HepG2 (cell line): ENCODE measurements around the gene LBR. TPM values are rescaled to one million over a fixed set of nuclear protein-coding genes. Genes with fewer than 3 reads are reported as not detected.

Experiments
- BCL6 ChIP-seq: IDR thresholded peaks from 2 replicates; pipeline ENCODE4 v1.6.1; 2016; ENCODE audit warnings: missing genetic modification reagents, missing compliant biosample characterization
- CERS6 ChIP-seq: sonication (generic); formaldehyde crosslinking; IDR thresholded peaks from 2 replicates; pipeline ENCODE4 v1.5.0; 2020; ENCODE audit warnings: missing genetic modification reagents
- EZH2 ChIP-seq: conservative IDR thresholded peaks from 2 replicates; pipeline ENCODE4 v1.6.1; 2012; ENCODE audit warnings: mild to moderate bottlenecking, low read depth, low read length, moderate library complexity
- GFI1 ChIP-seq: sonication (generic); formaldehyde crosslinking; IDR thresholded peaks from 2 replicates; pipeline ENCODE4 v1.5.0; 2020; ENCODE audit warnings: missing genetic modification reagents, mild to moderate bottlenecking, borderline replicate concordance
- GTF2F1 ChIP-seq: fragments of 150-350 bp; IDR thresholded peaks from 2 replicates; pipeline ENCODE4 v1.6.1; 2014; ENCODE audit warnings: low read length
- HOXD1 ChIP-seq: sonication (generic); formaldehyde crosslinking; IDR thresholded peaks from 2 replicates; pipeline ENCODE4 v1.5.0; 2020; ENCODE audit warnings: missing genetic modification reagents
- JUN ChIP-seq: sonication (generic); formaldehyde crosslinking; IDR thresholded peaks from 2 replicates; pipeline ENCODE4 v1.4.0; 2020; ENCODE audit warnings: mild to moderate bottlenecking, missing genetic modification reagents
- KDM5B ChIP-seq: sonication (generic); formaldehyde crosslinking; IDR thresholded peaks from 2 replicates; pipeline ENCODE4 v1.4.0; 2020; ENCODE audit warnings: missing genetic modification reagents, mild to moderate bottlenecking, borderline replicate concordance
- KLF16 ChIP-seq, 2 experiments: sonication (generic) in 1 of 2; formaldehyde crosslinking in 1 of 2; IDR thresholded peaks; 2 replicates each; pipeline versions ENCODE4 v1.6.1 to v1.8.0; 2016 to 2023; ENCODE audit warnings: missing genetic modification reagents in 2 of 2, missing compliant biosample characterization in 1 of 2
- RXRA ChIP-seq: sonication (generic); formaldehyde crosslinking; IDR thresholded peaks from 2 replicates; pipeline ENCODE4 v1.5.1; 2020; ENCODE audit warnings: missing genetic modification reagents
- STAT6 ChIP-seq: sonication (generic); formaldehyde crosslinking; IDR thresholded peaks from 2 replicates; pipeline ENCODE4 v1.4.0; 2020; ENCODE audit warnings: missing genetic modification reagents, mild to moderate bottlenecking, borderline replicate concordance
- TEF ChIP-seq: sonication (generic); formaldehyde crosslinking; IDR thresholded peaks from 2 replicates; pipeline ENCODE4 v1.5.0; 2020; ENCODE audit warnings: missing genetic modification reagents
- ZNF143 ChIP-seq: sonication (generic); formaldehyde crosslinking; IDR thresholded peaks from 2 replicates; pipeline ENCODE4 v1.4.0; 2020; ENCODE audit warnings: missing genetic modification reagents
- ZNF460 ChIP-seq: sonication (generic); formaldehyde crosslinking; IDR thresholded peaks from 2 replicates; pipeline ENCODE4 v1.5.1; 2020; ENCODE audit warnings: missing genetic modification reagents, mild to moderate bottlenecking, borderline replicate concordance
- ZNF484 ChIP-seq: sonication (generic); formaldehyde crosslinking; IDR thresholded peaks from 2 replicates; pipeline ENCODE4 v1.5.1; 2020; ENCODE audit warnings: mild to moderate bottlenecking, low read depth, missing genetic modification reagents, borderline replicate concordance
- ZNF672 ChIP-seq: sonication (generic); formaldehyde crosslinking; IDR thresholded peaks from 2 replicates; pipeline ENCODE4 v1.8.1; 2022; ENCODE audit warnings: missing genetic modification reagents
- ZNF710 ChIP-seq: sonication (generic); formaldehyde crosslinking; IDR thresholded peaks from 2 replicates; pipeline ENCODE4 v1.5.0; 2020; ENCODE audit warnings: mild to moderate bottlenecking, missing genetic modification reagents, borderline replicate concordance
- ZNF749 ChIP-seq: sonication (generic); formaldehyde crosslinking; IDR thresholded peaks from 2 replicates; pipeline ENCODE4 v1.8.0; 2022; ENCODE audit warnings: mild to moderate bottlenecking, missing genetic modification reagents, moderate library complexity, borderline replicate concordance
- ZNF775 ChIP-seq: sonication (generic); formaldehyde crosslinking; IDR thresholded peaks from 2 replicates; pipeline ENCODE4 v1.4.0; 2020; ENCODE audit warnings: missing genetic modification reagents, mild to moderate bottlenecking, moderate library complexity, borderline replicate concordance
- ZNF788 ChIP-seq: sonication (generic); formaldehyde crosslinking; IDR thresholded peaks from 2 replicates; pipeline ENCODE4 v1.5.0; 2020; ENCODE audit warnings: mild to moderate bottlenecking, missing genetic modification reagents, borderline replicate concordance
- polyA plus RNA-seq, 8 experiments: library from polyadenylated mRNA; depleted of rRNA in 3 of 8; stranded (reverse) in 7 of 8; unstranded in 1 of 8; fragments of >200 nt; fragmentation: Illumina TruSeq in 4 of 8; extraction: Trizol in 4 of 8; gene quantifications; 2 replicates each; pipeline versions ENCODE4 v1.2.1 to v1.2.3, GENCODE V29; 2011 to 2016; ENCODE audit warnings: low read depth in 4 of 8, missing spikeins in 1 of 8, mixed read lengths in 1 of 8; ENCODE audit not compliant: insufficient read depth in 1 of 8
- total RNA-seq, 5 experiments: library from RNA; depleted of rRNA; stranded (reverse); fragments of >200 nt; fragmentation: Illumina TruSeq; extraction: Trizol; gene quantifications; 2 replicates each; pipeline ENCODE4 v1.2.3, GENCODE V29; 2016; ENCODE audit warnings: low read depth in 1 of 5

LBR gene
- total and polyA plus RNA-seq, 2 of the 13 experiments (the other 11 are each of a cell fraction or from before 2014, with no cell fraction given): 38.9 to 76.7 TPM

- TF ChIP-seq ZNF710 (CRISPR knock-in tag): no peak; the same call in 1 of the 2 replicates
- no peak for TF ChIP-seq GFI1
- TF ChIP-seq HOXD1 (CRISPR knock-in tag): no peak
- TF ChIP-seq GTF2F1: no peak
- TF ChIP-seq ZNF484 (CRISPR knock-in tag): no peak
- no peak for TF ChIP-seq EZH2
- TF ChIP-seq BCL6 (CRISPR knock-in tag): peak; percentile 17; the same call in 1 of the 2 replicates
- no peak for TF ChIP-seq ZNF672
- no peak for TF ChIP-seq ZNF749 (CRISPR knock-in tag)
- TF ChIP-seq ZNF143: no peak
- TF ChIP-seq ZNF460 (CRISPR knock-in tag): no peak
- no peak for TF ChIP-seq ZNF775
- no peak for TF ChIP-seq TEF (CRISPR knock-in tag)
- no peak; the same call in 1 of the 2 replicates for TF ChIP-seq RXRA (CRISPR knock-in tag)
- TF ChIP-seq STAT6 (CRISPR knock-in tag): no peak
- TF ChIP-seq KDM5B (CRISPR knock-in tag): no peak
- peak; percentile 52; the same call in 1 of the 2 replicates for TF ChIP-seq ZNF788 (CRISPR knock-in tag)
- no peak for TF ChIP-seq CERS6
- TF ChIP-seq KLF16 (CRISPR knock-in tag; IDR thresholded peaks at IDR 0.05): no peak; a peak in 1 of 4 replicates
- no peak for TF ChIP-seq JUN (CRISPR knock-in tag)
These were observed 13.7 kb upstream of the LBR start (continued) for GRCh38 chr1:225441314-225442122.
